Measurements from ENCODE around the gene HSPBAP1.

HSPBAP1 gene

DNA sequence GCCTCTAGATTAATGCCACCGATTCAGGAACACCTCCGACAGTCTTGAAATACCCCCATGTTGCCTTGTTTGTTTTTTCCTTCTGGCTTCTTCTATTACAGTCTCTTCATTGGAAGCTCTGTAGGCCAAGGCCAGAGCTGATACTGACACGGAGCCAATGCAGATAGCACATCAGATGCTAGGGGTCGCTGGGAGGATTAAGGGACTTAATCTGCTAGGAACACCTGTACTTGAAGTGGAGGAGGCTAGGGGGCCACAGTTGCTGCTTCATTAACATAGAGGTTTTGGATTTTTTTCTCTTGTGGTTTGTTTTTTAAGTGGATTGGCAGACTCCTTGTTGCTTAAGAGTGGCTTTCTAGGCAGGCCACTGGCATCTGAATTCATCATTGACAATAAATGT, 63.4 kb downstream of the HSPBAP1 start:
- H3K4me3 ChIP-seq (replicated peaks; ENCODE audit: low read depth, low read length), result no peak overlapping the region
- DNase-seq (ENCODE audit: extremely low read depth, insufficient read length), result no peak
- peaks cover 11% of the 10 kb centered on the region for H3K36me3 ChIP-seq (ENCODE audit: control insufficient read depth, insufficient read depth, low read length)
- H3K27me3 ChIP-seq (replicated peaks; ENCODE audit: control insufficient read depth, insufficient read depth, low read length), result no peaks in the 10 kb centered on the region
- TF ChIP-seq, protein P1, sequence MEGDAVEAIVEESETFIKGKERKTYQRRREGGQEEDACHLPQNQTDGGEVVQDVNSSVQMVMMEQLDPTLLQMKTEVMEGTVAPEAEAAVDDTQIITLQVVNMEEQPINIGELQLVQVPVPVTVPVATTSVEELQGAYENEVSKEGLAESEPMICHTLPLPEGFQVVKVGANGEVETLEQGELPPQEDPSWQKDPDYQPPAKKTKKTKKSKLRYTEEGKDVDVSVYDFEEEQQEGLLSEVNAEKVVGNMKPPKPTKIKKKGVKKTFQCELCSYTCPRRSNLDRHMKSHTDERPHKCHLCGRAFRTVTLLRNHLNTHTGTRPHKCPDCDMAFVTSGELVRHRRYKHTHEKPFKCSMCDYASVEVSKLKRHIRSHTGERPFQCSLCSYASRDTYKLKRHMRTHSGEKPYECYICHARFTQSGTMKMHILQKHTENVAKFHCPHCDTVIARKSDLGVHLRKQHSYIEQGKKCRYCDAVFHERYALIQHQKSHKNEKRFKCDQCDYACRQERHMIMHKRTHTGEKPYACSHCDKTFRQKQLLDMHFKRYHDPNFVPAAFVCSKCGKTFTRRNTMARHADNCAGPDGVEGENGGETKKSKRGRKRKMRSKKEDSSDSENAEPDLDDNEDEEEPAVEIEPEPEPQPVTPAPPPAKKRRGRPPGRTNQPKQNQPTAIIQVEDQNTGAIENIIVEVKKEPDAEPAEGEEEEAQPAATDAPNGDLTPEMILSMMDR (IDR thresholded peaks at IDR 0.05; ENCODE audit: insufficient read depth, low read length, poor library complexity, severe bottlenecking), result no peak

DNA sequence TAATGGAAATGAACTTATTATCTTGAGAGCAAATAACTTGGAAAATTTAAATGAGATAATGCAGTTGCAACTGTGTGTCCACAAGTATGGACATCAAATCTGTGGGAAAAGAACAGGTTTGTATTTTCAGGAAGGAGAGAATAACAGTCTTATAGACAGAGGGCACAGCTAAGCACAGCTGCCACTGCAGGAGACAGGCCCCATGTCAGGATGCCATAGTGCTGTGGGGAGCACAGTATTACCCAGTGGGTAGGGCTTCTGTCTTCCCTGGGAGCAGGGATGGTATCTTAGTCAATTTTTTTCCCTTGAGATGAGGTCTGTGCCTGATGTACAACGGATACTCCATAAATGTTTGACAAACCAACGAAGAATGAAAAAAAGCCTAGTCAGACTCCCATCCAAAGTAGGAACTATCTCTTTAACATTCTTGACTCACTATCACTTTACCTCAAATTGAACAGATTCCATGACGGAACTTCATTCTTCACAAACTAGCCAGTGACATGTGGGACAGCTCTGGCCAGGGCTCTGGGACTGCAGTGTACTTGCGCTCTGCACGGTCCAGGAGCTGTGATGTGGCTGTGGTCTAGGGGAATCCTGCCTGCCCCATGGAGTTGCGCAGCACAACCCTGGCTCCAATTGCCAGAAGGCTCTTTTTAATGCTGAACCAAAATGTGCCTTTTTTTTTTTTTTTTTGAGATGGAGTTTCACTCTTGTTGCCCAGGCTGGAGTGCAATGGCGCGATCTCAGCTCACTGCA, 64.7 kb downstream of the HSPBAP1 start:
- no peak for DNase-seq (ENCODE audit: extremely low read depth, insufficient read length)
- no peaks in the 10 kb centered on the region for H3K27me3 ChIP-seq (replicated peaks; ENCODE audit: control insufficient read depth, insufficient read depth, low read length)
- peaks cover 11% of the 10 kb centered on the region for H3K36me3 ChIP-seq (ENCODE audit: control insufficient read depth, insufficient read depth, low read length)
- H3K4me3 ChIP-seq (replicated peaks; ENCODE audit: low read depth, low read length), result no peak overlapping the region
- TF ChIP-seq, protein P1 (IDR thresholded peaks at IDR 0.05; ENCODE audit: insufficient read depth, low read length, poor library complexity, severe bottlenecking), result no peak

DNA sequence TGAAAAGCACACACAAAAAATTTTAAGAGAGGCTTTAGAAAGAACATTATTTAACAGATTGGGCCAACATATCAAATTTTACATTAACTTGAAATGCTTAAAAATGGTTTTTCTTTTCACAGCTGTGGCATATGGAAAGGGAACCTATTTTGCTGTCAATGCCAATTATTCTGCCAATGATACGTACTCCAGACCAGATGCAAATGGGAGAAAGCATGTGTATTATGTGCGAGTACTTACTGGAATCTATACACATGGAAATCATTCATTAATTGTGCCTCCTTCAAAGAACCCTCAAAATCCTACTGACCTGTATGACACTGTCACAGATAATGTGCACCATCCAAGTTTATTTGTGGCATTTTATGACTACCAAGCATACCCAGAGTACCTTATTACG, 65.4 kb downstream of the HSPBAP1 start:
- no peak for DNase-seq (ENCODE audit: extremely low read depth, insufficient read length)
- TF ChIP-seq, protein P1 (IDR thresholded peaks at IDR 0.05; ENCODE audit: insufficient read depth, low read length, poor library complexity, severe bottlenecking), result no peak
- Histone ChIP-seq H3K4me3 (replicated peaks; ENCODE audit: low read depth, low read length) (no peak overlapping the region), H3K27me3 (replicated peaks; ENCODE audit: control insufficient read depth, insufficient read depth, low read length) (no peaks in the 10 kb centered on the region), H3K36me3 (ENCODE audit: control insufficient read depth, insufficient read depth, low read length) (peaks cover 11% of the 10 kb centered on the region)

DNA sequence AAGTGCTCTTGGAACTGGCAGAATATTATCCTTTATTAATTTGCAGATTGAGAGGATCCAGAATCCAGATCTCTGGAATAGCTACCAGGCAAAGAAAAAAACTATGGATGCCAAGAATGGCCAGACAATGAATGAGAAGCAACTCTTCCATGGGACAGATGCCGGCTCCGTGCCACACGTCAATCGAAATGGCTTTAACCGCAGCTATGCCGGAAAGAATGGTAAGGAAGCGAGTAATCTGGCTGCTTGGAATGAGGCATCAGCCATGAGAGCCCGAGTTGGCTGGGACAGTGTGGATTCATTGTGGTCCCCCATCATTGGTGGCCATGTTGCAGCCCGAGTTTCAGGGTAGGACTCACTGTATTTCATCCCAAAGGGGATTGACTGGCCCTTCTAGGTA, 65.9 kb downstream of the HSPBAP1 start:
- peaks cover 11% of the 10 kb centered on the region for H3K36me3 ChIP-seq (ENCODE audit: control insufficient read depth, insufficient read depth, low read length)
- no peak overlapping the region for H3K4me3 ChIP-seq (replicated peaks; ENCODE audit: low read depth, low read length)
- no peak for DNase-seq (ENCODE audit: extremely low read depth, insufficient read length)
- H3K27me3 ChIP-seq (replicated peaks; ENCODE audit: control insufficient read depth, insufficient read depth, low read length), result no peaks in the 10 kb centered on the region
- TF ChIP-seq, protein P1 (IDR thresholded peaks at IDR 0.05; ENCODE audit: insufficient read depth, low read length, poor library complexity, severe bottlenecking), result no peak

DNA sequence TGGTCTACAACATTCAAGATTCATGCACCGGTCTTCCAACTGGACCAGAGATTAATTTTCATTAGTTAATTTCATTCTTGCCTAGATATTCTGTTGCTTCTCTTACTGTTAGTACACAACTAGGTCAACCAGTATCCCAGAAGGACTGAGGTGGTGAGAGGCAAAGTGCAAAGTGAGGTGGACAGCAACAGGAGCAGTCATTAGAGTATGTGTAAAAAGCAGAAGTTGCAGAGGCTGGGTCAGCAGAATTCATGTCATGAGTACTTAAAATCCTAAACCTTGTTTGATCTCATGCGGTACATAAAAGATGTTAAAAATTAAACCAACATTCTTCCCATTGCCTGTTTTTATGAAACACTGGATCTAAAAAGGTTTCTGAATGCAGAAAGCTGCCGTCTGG, 66.3 kb downstream of the HSPBAP1 start:
- no peak for DNase-seq (ENCODE audit: extremely low read depth, insufficient read length)
- Histone ChIP-seq H3K27me3 (replicated peaks; ENCODE audit: control insufficient read depth, insufficient read depth, low read length) (no peaks in the 10 kb centered on the region), H3K4me3 (replicated peaks; ENCODE audit: low read depth, low read length) (no peak overlapping the region), H3K36me3 (ENCODE audit: control insufficient read depth, insufficient read depth, low read length) (peaks cover 12% of the 10 kb centered on the region)
- TF ChIP-seq, protein P1 (IDR thresholded peaks at IDR 0.05; ENCODE audit: insufficient read depth, low read length, poor library complexity, severe bottlenecking), result no peak
